ENCODE data around the gene HECTD4. TPM values are rescaled to one million over a fixed set of nuclear protein-coding genes. Genes with fewer than 3 reads are reported as not detected.

HECTD4 gene
- total RNA-seq, 2 donors from 2014 or later: 46.6 to 48.2 TPM

- Histone ChIP-seq H3K9ac (ENCODE audit: extremely low read depth, low read length, poor library complexity, severe bottlenecking) (no peak overlapping the region), H3K27me3 (ENCODE audit: control insufficient read depth, insufficient read depth, low read length, poor library complexity, severe bottlenecking) (no peaks in the 10 kb centered on the region), H3K9me3 (ENCODE audit: control insufficient read depth, low read length) (no peaks in the 10 kb centered on the region), H3K36me3 (ENCODE audit: control insufficient read depth, insufficient read depth, low read length) (peaks cover 73% of the 10 kb centered on the region), H3K27ac (ENCODE audit: low read depth, low read length) (no peak overlapping the region), H3K4me3 (ENCODE audit: low read length) (no peak overlapping the region), H3K4me1 (ENCODE audit: control insufficient read depth, insufficient read depth, low read length) (no peaks in the 10 kb centered on the region)
- H3K9me3 Mint-ChIP-seq: no peaks in the 10 kb centered on the region
- no peak for DNase-seq
- H3K36me3 Mint-ChIP-seq (ENCODE audit: low read depth): peaks cover 73% of the 10 kb centered on the region
- H3K4me3 Mint-ChIP-seq: no peak overlapping the region
- 90 to 95% methylated on average over 6 to 7 of the region's 7 CpGs for WGBS, 2 experiments (ENCODE audit: insufficient coverage in 1 of 2, insufficient read length in 1 of 2)
- no peaks in the 10 kb centered on the region for H3K27me3 Mint-ChIP-seq (ENCODE audit: insufficient read depth)
- TF ChIP-seq, protein P1, sequence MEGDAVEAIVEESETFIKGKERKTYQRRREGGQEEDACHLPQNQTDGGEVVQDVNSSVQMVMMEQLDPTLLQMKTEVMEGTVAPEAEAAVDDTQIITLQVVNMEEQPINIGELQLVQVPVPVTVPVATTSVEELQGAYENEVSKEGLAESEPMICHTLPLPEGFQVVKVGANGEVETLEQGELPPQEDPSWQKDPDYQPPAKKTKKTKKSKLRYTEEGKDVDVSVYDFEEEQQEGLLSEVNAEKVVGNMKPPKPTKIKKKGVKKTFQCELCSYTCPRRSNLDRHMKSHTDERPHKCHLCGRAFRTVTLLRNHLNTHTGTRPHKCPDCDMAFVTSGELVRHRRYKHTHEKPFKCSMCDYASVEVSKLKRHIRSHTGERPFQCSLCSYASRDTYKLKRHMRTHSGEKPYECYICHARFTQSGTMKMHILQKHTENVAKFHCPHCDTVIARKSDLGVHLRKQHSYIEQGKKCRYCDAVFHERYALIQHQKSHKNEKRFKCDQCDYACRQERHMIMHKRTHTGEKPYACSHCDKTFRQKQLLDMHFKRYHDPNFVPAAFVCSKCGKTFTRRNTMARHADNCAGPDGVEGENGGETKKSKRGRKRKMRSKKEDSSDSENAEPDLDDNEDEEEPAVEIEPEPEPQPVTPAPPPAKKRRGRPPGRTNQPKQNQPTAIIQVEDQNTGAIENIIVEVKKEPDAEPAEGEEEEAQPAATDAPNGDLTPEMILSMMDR (conservative IDR thresholded peaks at IDR 0.05): no peak
- no peaks in the 10 kb centered on the region for H3K4me1 Mint-ChIP-seq
- H3K27ac Mint-ChIP-seq: no peak overlapping the region
Measured at GRCh38 chr12:112239020-112239419, 143.2 kb downstream of the HECTD4 start.

DNA sequence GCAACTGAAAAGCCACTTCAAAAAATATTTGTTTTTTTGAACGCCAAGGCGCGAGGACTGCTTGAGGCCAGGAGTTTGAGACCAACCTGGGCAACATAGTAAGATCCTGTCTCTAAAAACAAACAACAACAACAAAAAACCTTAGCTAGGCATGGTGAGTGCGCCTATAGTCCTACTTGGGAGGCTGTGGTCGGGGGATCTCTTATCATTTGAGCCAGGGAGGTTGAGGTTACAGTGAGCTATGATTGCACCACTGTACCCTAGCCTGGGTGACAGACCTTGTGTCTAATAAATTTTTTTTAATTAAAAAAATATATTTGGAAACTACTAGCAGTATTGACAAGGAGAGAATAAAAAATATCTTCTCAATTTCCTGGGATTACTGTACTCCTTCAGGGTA, 143.8 kb downstream of the HECTD4 start:
- 83 to 93% methylated on average over 3 to 5 of the region's 5 CpGs for WGBS, 2 experiments (ENCODE audit: insufficient coverage in 1 of 2, insufficient read length in 1 of 2)
- Mint-ChIP-seq H3K4me3 (no peak overlapping the region), H3K27me3 (ENCODE audit: insufficient read depth) (no peaks in the 10 kb centered on the region), H3K4me1 (no peaks in the 10 kb centered on the region), H3K27ac (peak overlapping the region; percentile 21), H3K36me3 (ENCODE audit: low read depth) (peaks cover 73% of the 10 kb centered on the region), H3K9me3 (no peaks in the 10 kb centered on the region)
- no peak for DNase-seq
- Histone ChIP-seq H3K4me3 (ENCODE audit: low read length) (no peak overlapping the region), H3K9ac (ENCODE audit: extremely low read depth, low read length, poor library complexity, severe bottlenecking) (no peak overlapping the region), H3K9me3 (ENCODE audit: control insufficient read depth, low read length) (no peaks in the 10 kb centered on the region), H3K27ac (ENCODE audit: low read depth, low read length) (no peak overlapping the region), H3K27me3 (ENCODE audit: control insufficient read depth, insufficient read depth, low read length, poor library complexity, severe bottlenecking) (no peaks in the 10 kb centered on the region), H3K4me1 (ENCODE audit: control insufficient read depth, insufficient read depth, low read length) (no peaks in the 10 kb centered on the region), H3K36me3 (ENCODE audit: control insufficient read depth, insufficient read depth, low read length) (peaks cover 72% of the 10 kb centered on the region)
- TF ChIP-seq, protein P1 (conservative IDR thresholded peaks at IDR 0.05): no peak

- 92 to 97% methylated on average over 4 to 5 of the region's 7 CpGs for WGBS, 2 experiments (ENCODE audit: insufficient coverage in 1 of 2, insufficient read length in 1 of 2)
- Histone ChIP-seq H3K36me3 (ENCODE audit: control insufficient read depth, insufficient read depth, low read length) (peaks cover 70% of the 10 kb centered on the region), H3K9ac (ENCODE audit: extremely low read depth, low read length, poor library complexity, severe bottlenecking) (no peak overlapping the region), H3K4me3 (ENCODE audit: low read length) (no peak overlapping the region), H3K27ac (ENCODE audit: low read depth, low read length) (no peak overlapping the region), H3K9me3 (ENCODE audit: control insufficient read depth, low read length) (no peaks in the 10 kb centered on the region), H3K27me3 (ENCODE audit: control insufficient read depth, insufficient read depth, low read length, poor library complexity, severe bottlenecking) (no peaks in the 10 kb centered on the region), H3K4me1 (ENCODE audit: control insufficient read depth, insufficient read depth, low read length) (no peaks in the 10 kb centered on the region)
- Mint-ChIP-seq H3K27me3 (ENCODE audit: insufficient read depth) (no peaks in the 10 kb centered on the region), H3K4me1 (no peaks in the 10 kb centered on the region), H3K4me3 (no peak overlapping the region), H3K27ac (no peak overlapping the region), H3K9me3 (no peaks in the 10 kb centered on the region), H3K36me3 (ENCODE audit: low read depth) (peaks cover 65% of the 10 kb centered on the region)
- TF ChIP-seq, protein P1 (conservative IDR thresholded peaks at IDR 0.05): no peak
- peak; percentile 14 for DNase-seq
Measured at GRCh38 chr12:112236786-112237185, 145.4 kb downstream of the HECTD4 start.

Measured in endodermal cell (in vitro differentiated cells).